HEK293 (cell line): ENCODE measurements around the gene ZNF296.
A peak's percentile ranks its signal among the peaks of the same experiment; 100 is the strongest.

Experiments used
- EGR2 ChIP-seq: fragments of 450-650 bp; formaldehyde crosslinking; IDR thresholded peaks from 2 replicates; pipeline ENCODE4 v1.5.1; 2016; ENCODE audit warnings: low read depth, missing biosample characterization, missing genetic modification characterization
- MYNN ChIP-seq: fragments of 450-650 bp; formaldehyde crosslinking; IDR thresholded peaks from 2 replicates; pipeline ENCODE4 v1.5.1; 2016; ENCODE audit warnings: missing biosample characterization, missing genetic modification characterization, borderline replicate concordance
- PRDM2 ChIP-seq: fragments of 450-650 bp; formaldehyde crosslinking; IDR thresholded peaks from 2 replicates; pipeline ENCODE4 v1.5.1; 2016; ENCODE audit warnings: missing biosample characterization, missing genetic modification characterization, borderline replicate concordance
- SETDB1 ChIP-seq: IDR thresholded peaks from one replicate; pipeline ENCODE4 v1.6.1; 2017; ENCODE audit warnings: mild to moderate bottlenecking, low read length, moderate library complexity, mixed read lengths; ENCODE audit not compliant: insufficient read length
- ZBTB1 ChIP-seq: fragments of 450-650 bp; formaldehyde crosslinking; IDR thresholded peaks from 2 replicates; pipeline ENCODE4 v1.5.1; 2016; ENCODE audit warnings: missing biosample characterization, missing genetic modification characterization
- ZBTB26 ChIP-seq: fragments of 450-650 bp; formaldehyde crosslinking; optimal IDR thresholded peaks from 2 replicates; pipeline ENCODE3; 2016; ENCODE audit warnings: missing biosample characterization, mild to moderate bottlenecking, missing genetic modification characterization
- ZBTB49 ChIP-seq: fragments of 450-650 bp; formaldehyde crosslinking; IDR thresholded peaks from 2 replicates; pipeline ENCODE4 v1.5.1; 2016; ENCODE audit warnings: missing biosample characterization, missing genetic modification characterization, low read depth
- ZEB2 ChIP-seq: fragments of 450-650 bp; formaldehyde crosslinking; IDR thresholded peaks from 2 replicates; pipeline ENCODE4 v1.5.1; 2016; ENCODE audit warnings: missing biosample characterization, missing genetic modification characterization
- ZNF10 ChIP-seq: fragments of 450-650 bp; formaldehyde crosslinking; IDR thresholded peaks from 2 replicates; pipeline ENCODE4 v1.5.1; 2017; ENCODE audit warnings: missing biosample characterization, missing genetic modification characterization
- ZNF112 ChIP-seq: fragments of 450-650 bp; formaldehyde crosslinking; IDR thresholded peaks from 2 replicates; pipeline ENCODE4 v1.5.0; 2017; ENCODE audit warnings: missing biosample characterization, missing genetic modification characterization
- ZNF214 ChIP-seq: fragments of 450-650 bp; formaldehyde crosslinking; IDR thresholded peaks from 2 replicates; pipeline ENCODE4 v1.5.1; 2017; ENCODE audit warnings: missing biosample characterization, mild to moderate bottlenecking, missing genetic modification characterization, borderline replicate concordance
- ZNF221 ChIP-seq: fragments of 450-650 bp; formaldehyde crosslinking; IDR thresholded peaks from 2 replicates; pipeline ENCODE4 v1.5.1; 2017; ENCODE audit warnings: missing biosample characterization, missing genetic modification characterization, borderline replicate concordance
- ZNF223 ChIP-seq: fragments of 450-650 bp; formaldehyde crosslinking; IDR thresholded peaks from 2 replicates; pipeline ENCODE4 v1.5.1; 2016; ENCODE audit warnings: missing biosample characterization, missing genetic modification characterization
- ZNF26 ChIP-seq: fragments of 450-650 bp; formaldehyde crosslinking; IDR thresholded peaks from 2 replicates; pipeline ENCODE4 v1.5.1; 2016; ENCODE audit warnings: missing biosample characterization, missing genetic modification characterization
- ZNF394 ChIP-seq: fragments of 450-650 bp; formaldehyde crosslinking; IDR thresholded peaks from 2 replicates; pipeline ENCODE4 v1.5.1; 2016; ENCODE audit warnings: missing biosample characterization, missing genetic modification characterization, mild to moderate bottlenecking, moderate library complexity, borderline replicate concordance
- ZNF561 ChIP-seq: fragments of 450-650 bp; IDR thresholded peaks from 2 replicates; pipeline ENCODE4 v1.5.1; 2018; ENCODE audit warnings: missing biosample characterization, missing genetic modification characterization, borderline replicate concordance
- ZNF610 ChIP-seq: fragments of 450-650 bp; formaldehyde crosslinking; IDR thresholded peaks from 2 replicates; pipeline ENCODE4 v1.5.1; 2016; ENCODE audit warnings: missing biosample characterization, missing genetic modification characterization, borderline replicate concordance
- ZNF623 ChIP-seq: fragments of 450-650 bp; formaldehyde crosslinking; IDR thresholded peaks from 2 replicates; pipeline ENCODE4 v1.5.1; 2016; ENCODE audit warnings: missing biosample characterization, missing genetic modification characterization
- ZNF704 ChIP-seq: fragments of 450-650 bp; formaldehyde crosslinking; IDR thresholded peaks from 2 replicates; pipeline ENCODE4 v1.5.1; 2016; ENCODE audit warnings: missing biosample characterization, missing genetic modification characterization
- ZNF747 ChIP-seq: fragments of 450-650 bp; formaldehyde crosslinking; IDR thresholded peaks from 2 replicates; pipeline ENCODE4 v1.5.1; 2016; ENCODE audit warnings: missing biosample characterization, missing genetic modification characterization
- ZSCAN4 ChIP-seq: fragments of 450-650 bp; formaldehyde crosslinking; IDR thresholded peaks from 2 replicates; pipeline ENCODE4 v1.5.1; 2017; ENCODE audit warnings: missing biosample characterization, missing genetic modification characterization

The ZNF296 gene

GRCh38 chr19:45098521-45099466 is 22.5 kb upstream of the ZNF296 start (continued):
- TF ChIP-seq PRDM2 (tag by site-specific recombination), result no peak
- TF ChIP-seq ZNF704, result no peak
- TF ChIP-seq EGR2, result 0 out of 2 replicates have a peak, but pooled peaks have one; percentile 30
- TF ChIP-seq ZEB2 (tag by site-specific recombination), result 0 out of 2 replicates have a peak, but pooled peaks have one; percentile 11
- peak; percentile 1; the same call in 1 of the 2 replicates for TF ChIP-seq ZSCAN4
- no peak for TF ChIP-seq ZBTB26 (tag by site-specific recombination)
- 0 out of 2 replicates have a peak, but pooled peaks have one; percentile 14 for TF ChIP-seq ZNF394
- TF ChIP-seq ZNF623 (tag by site-specific recombination), result no peak
- no peak for TF ChIP-seq ZNF214
- no peak for TF ChIP-seq ZNF561
- TF ChIP-seq ZNF223 (tag by site-specific recombination), result no peak
- no peak for TF ChIP-seq MYNN
- no peak for TF ChIP-seq SETDB1
- TF ChIP-seq ZNF610 (tag by site-specific recombination), result no peak
- TF ChIP-seq ZNF10 (tag by site-specific recombination), result no peak
- no peak for TF ChIP-seq ZNF112 (tag by site-specific recombination)
- TF ChIP-seq ZBTB49 (tag by site-specific recombination), result no peak
- no peak for TF ChIP-seq ZNF221 (tag by site-specific recombination)
- TF ChIP-seq ZBTB1, result no peak
- TF ChIP-seq ZNF747 (tag by site-specific recombination), result no peak
- no peak for TF ChIP-seq ZNF26 (tag by site-specific recombination)
